A549 (cell line): Measurements from ENCODE around the gene MYH1. TPM values are rescaled to one million over a fixed set of nuclear protein-coding genes. Genes with fewer than 3 reads are reported as not detected.

Source experiments
- ATAC-seq, 2 experiments: fragments of 200-7000 bp in 1 of 2; fragments of >200 bp in 1 of 2; cut with Nextera tagmentation in 1 of 2; cut with Tn5 transposase in 1 of 2; 3 replicates each; pipeline versions ENCODE4 v1.8.0 to v1.9.1; 2018 to 2020; ENCODE audit warnings: mild to moderate bottlenecking in 1 of 2, moderate library complexity in 1 of 2
- CTCF ChIA-PET: fragments of 300-600 bp; sonication (Branson Sonifier 250); formaldehyde crosslinking; extraction: SDS; loops from one replicate; lab custom pipeline; 2021; ENCODE audit warnings: antibody characterized with exemption, inconsistent platforms; lab: Yijun Ruan, JAX
- POLR2A ChIA-PET: fragments of 350-600 bp; formaldehyde crosslinking; extraction: SDS; loops from one replicate; lab custom pipeline; 2021; ENCODE audit warnings: antibody characterized with exemption, inconsistent platforms; lab: Yijun Ruan, JAX
- DNase-seq, 2 experiments: peaks; one replicate each; pipeline versions ENCODE4 v3.0.0 to v3.0.0-alpha.2; 2011 to 2016; ENCODE audit warnings: low read depth in 1 of 2, low spot score in 1 of 2
- FAIRE-seq: peaks from 2 replicates; lab custom pipeline; 2011; peaks lifted over from hg19 to GRCh38; lab: Jason Lieb, UNC
- H3K27ac ChIP-seq, 2 experiments: fragments of >200 bp; sonication (Bioruptor Twin); formaldehyde crosslinking; 3 replicates each; pipeline ENCODE4 v1.5.1; 2016 to 2017
- H3K4me1 ChIP-seq: fragments of >200 bp; sonication (Bioruptor Twin); formaldehyde crosslinking; 3 replicates; pipeline ENCODE4 v1.6.1; 2016
- H3K4me2 ChIP-seq: fragments of >200 bp; sonication (Bioruptor Twin); formaldehyde crosslinking; 3 replicates; pipeline ENCODE4 v1.6.1; 2016
- H3K4me3 ChIP-seq: fragments of >200 bp; sonication (Bioruptor Twin); formaldehyde crosslinking; 3 replicates; pipeline ENCODE4 v1.5.1; 2016
- H3K9me3 ChIP-seq: fragments of >200 bp; sonication (Bioruptor Twin); formaldehyde crosslinking; 3 replicates; pipeline ENCODE4 v1.6.1; 2016
- BHLHE40 ChIP-seq: IDR thresholded peaks from 2 replicates; pipeline ENCODE4 v1.6.1; 2012; ENCODE audit warnings: low read depth, low read length, inconsistent platforms
- CBX8 ChIP-seq: fragments of 200-600 bp; sonication (generic); IDR thresholded peaks from 2 replicates; pipeline ENCODE4 v1.6.1; 2016
- CHD2 ChIP-seq: fragments of 150-350 bp; IDR thresholded peaks from 2 replicates; pipeline ENCODE4 v1.6.1; 2014; ENCODE audit warnings: low read length; ENCODE audit not compliant: partially characterized antibody
- CHD4 ChIP-seq: fragments of 200-600 bp; sonication (generic); IDR thresholded peaks from 2 replicates; pipeline ENCODE4 v1.6.1; 2016; ENCODE audit warnings: antibody characterized with exemption, mild to moderate bottlenecking, borderline replicate concordance
- EP300 ChIP-seq, 2 experiments: fragments of >200 bp; sonication (Bioruptor Twin); formaldehyde crosslinking; IDR thresholded peaks; 2 replicates in 1 of 2; 3 replicates in 1 of 2; pipeline ENCODE4 v1.6.1; 2016 to 2017
- ESRRA ChIP-seq: fragments of 150-350 bp; IDR thresholded peaks from 2 replicates; pipeline ENCODE4 v1.6.1; 2014; ENCODE audit warnings: mild to moderate bottlenecking, low read length, borderline replicate concordance
- FOXS1 ChIP-seq: fragments of 250-450 bp; sonication (Bioruptor Pico); IDR thresholded peaks from 2 replicates; pipeline ENCODE4 v1.5.0; 2020; ENCODE audit warnings: mild to moderate bottlenecking, moderate library complexity
- HOXB5 ChIP-seq: fragments of 250-450 bp; sonication (Bioruptor Pico); IDR thresholded peaks from 2 replicates; pipeline ENCODE4 v1.5.0; 2020; ENCODE audit warnings: mild to moderate bottlenecking, moderate library complexity
- JUNB ChIP-seq: fragments of >200 bp; sonication (Bioruptor Twin); formaldehyde crosslinking; IDR thresholded peaks from 2 replicates; pipeline ENCODE4 v1.6.1; 2016
- PHF8 ChIP-seq: fragments of 200-600 bp; sonication (generic); IDR thresholded peaks from 2 replicates; pipeline ENCODE4 v1.6.1; 2016; ENCODE audit warnings: low read depth, mild to moderate bottlenecking, antibody characterized with exemption, moderate library complexity, borderline replicate concordance
- POLR2A ChIP-seq: IDR thresholded peaks from 2 replicates; pipeline ENCODE4 v1.6.1; 2012; ENCODE audit warnings: mild to moderate bottlenecking, low read length
- RAD21 ChIP-seq, 2 experiments: fragments of >200 bp in 1 of 2; sonication (Bioruptor Twin) in 1 of 2; formaldehyde crosslinking in 1 of 2; IDR thresholded peaks in 1 of 2; conservative IDR thresholded peaks in 1 of 2; 2 replicates in 1 of 2; 3 replicates in 1 of 2; pipeline ENCODE4 v1.6.1; 2012 to 2018; ENCODE audit warnings: inconsistent platforms in 1 of 2
- RCOR1 ChIP-seq: fragments of 150-350 bp; IDR thresholded peaks from 2 replicates; pipeline ENCODE4 v1.6.1; 2014; ENCODE audit warnings: antibody characterized with exemption, low read length, low read depth
- RNF2 ChIP-seq: fragments of 200-600 bp; sonication (generic); IDR thresholded peaks from 2 replicates; pipeline ENCODE4 v1.6.1; 2016; ENCODE audit warnings: low read depth, mild to moderate bottlenecking, antibody characterized with exemption, moderate library complexity, borderline replicate concordance
- SMC3 ChIP-seq: fragments of >200 bp; sonication (Bioruptor Twin); formaldehyde crosslinking; IDR thresholded peaks from 3 replicates; pipeline ENCODE4 v1.6.1; 2018; ENCODE audit warnings: inconsistent platforms
- TFCP2L1 ChIP-seq: fragments of 250-450 bp; sonication (Bioruptor Pico); IDR thresholded peaks from 2 replicates; pipeline ENCODE4 v1.5.0; 2021; ENCODE audit warnings: mild to moderate bottlenecking
- TP53 ChIP-seq: fragments of 250-450 bp; sonication (Bioruptor Pico); IDR thresholded peaks from 2 replicates; pipeline ENCODE4 v1.5.0; 2021; ENCODE audit warnings: mild to moderate bottlenecking, moderate library complexity
- ZC3H11A ChIP-seq: fragments of 450-650 bp; IDR thresholded peaks from 2 replicates; pipeline ENCODE4 v1.6.1; 2014; ENCODE audit warnings: antibody characterized with exemption, mild to moderate bottlenecking
- ZNF302 ChIP-seq: fragments of 250-450 bp; sonication (Bioruptor Pico); IDR thresholded peaks from 2 replicates; pipeline ENCODE4 v1.9.0; 2021; ENCODE audit warnings: inconsistent platforms, mild to moderate bottlenecking, moderate library complexity
- WGBS: methylation state at CpG from one replicate; pipeline ENCODE4 v1.1.6; 2017; ENCODE audit errors: missing lambda C conversion rate; 5-methylcytosine and 5-hydroxymethylcytosine counted together
- polyA plus RNA-seq, 4 experiments: library from polyadenylated mRNA; depleted of rRNA in 3 of 4; stranded (reverse); fragments of >200 nt; fragmentation: RNase III in 1 of 4; extraction: RNeasy Plus Mini Kit Qiagen cat#74134 plus additional on column Dnase treatment in 1 of 4; gene quantifications; 2 replicates in 3 of 4; 3 replicates in 1 of 4; pipeline ENCODE4 v1.2.3, GENCODE V29; 2011 to 2017
- TF ChIP-seq, protein P1 (sequence below): fragments of 450-650 bp; IDR thresholded peaks from 2 replicates; pipeline ENCODE4 v1.6.1; 2014; ENCODE audit warnings: antibody characterized with exemption
- TF ChIP-seq, protein P2 (sequence below): fragments of 250-450 bp; sonication (Bioruptor Pico); IDR thresholded peaks from 2 replicates; pipeline ENCODE4 v1.5.0; 2020; ENCODE audit warnings: low read depth, mild to moderate bottlenecking, moderate library complexity

Gene MYH1
- polyA plus RNA-seq, 2 of the 4 experiments (the other 2 are of a cell fraction): not detected

GRCh38 chr17:10558049-10558448 lies 39.7 kb upstream of the MYH1 start:
- FAIRE-seq (no peak), ATAC-seq (no peak), DNase-seq (no peak)
- Histone ChIP-seq H3K4me3 (no peak overlapping the region), H3K4me2 (no peak overlapping the region), H3K9me3 (no peaks in the 10 kb centered on the region), H3K4me1 (no peaks in the 10 kb centered on the region), H3K27ac (no peak overlapping the region)
- TF ChIP-seq BHLHE40: no peak
- no peak for TF ChIP-seq ZNF302 (CRISPR knock-in tag)
- ChIA-PET CTCF (interaction anchor here (3.9 kb wide), 1 partner anchor 57 kb away, joined by 9 read pairs; no protein-coding TSS in a partner anchor), POLR2A (no interaction called here)
- 5% methylated on average over 6 of the region's 6 CpGs for WGBS

- ChIA-PET POLR2A (no interaction called here), CTCF (interaction anchor here (3.9 kb wide), 1 partner anchor 58 kb away, joined by 9 read pairs; no protein-coding TSS in a partner anchor)
- Histone ChIP-seq H3K9me3 (no peaks in the 10 kb centered on the region), H3K4me2 (no peak overlapping the region), H3K4me3 (no peak overlapping the region), H3K4me1 (no peaks in the 10 kb centered on the region), H3K27ac (no peak overlapping the region)
- no peak for DNase-seq
- no peak for ATAC-seq
- 34% methylated on average over 1 of the region's 1 CpG for WGBS
- TF ChIP-seq ZC3H11A: no peak
- TF ChIP-seq JUNB: no peak
- TF ChIP-seq RNF2: no peak
- TF ChIP-seq CBX8: no peak
- no peak for TF ChIP-seq CHD2
- TF ChIP-seq ESRRA: no peak
- TF ChIP-seq FOXS1 (CRISPR knock-in tag): no peak
- TF ChIP-seq HOXB5 (CRISPR knock-in tag): no peak
- no peak for TF ChIP-seq TFCP2L1 (CRISPR knock-in tag)
- TF ChIP-seq SMC3: no peak
- no peak for TF ChIP-seq CHD4
- TF ChIP-seq TP53 (CRISPR knock-in tag): no peak
- no peak for TF ChIP-seq POLR2A
- TF ChIP-seq ZNF302 (CRISPR knock-in tag): no peak
- no peak for TF ChIP-seq RAD21 (conservative IDR thresholded peaks at IDR 0.05 in 1 of 2, IDR thresholded peaks at IDR 0.05 in 1 of 2)
- TF ChIP-seq, protein P1, sequence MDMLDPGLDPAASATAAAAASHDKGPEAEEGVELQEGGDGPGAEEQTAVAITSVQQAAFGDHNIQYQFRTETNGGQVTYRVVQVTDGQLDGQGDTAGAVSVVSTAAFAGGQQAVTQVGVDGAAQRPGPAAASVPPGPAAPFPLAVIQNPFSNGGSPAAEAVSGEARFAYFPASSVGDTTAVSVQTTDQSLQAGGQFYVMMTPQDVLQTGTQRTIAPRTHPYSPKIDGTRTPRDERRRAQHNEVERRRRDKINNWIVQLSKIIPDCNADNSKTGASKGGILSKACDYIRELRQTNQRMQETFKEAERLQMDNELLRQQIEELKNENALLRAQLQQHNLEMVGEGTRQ: no peak
- FAIRE-seq: no peak
Measured at GRCh38 chr17:10557422-10557821, 39.1 kb upstream of the MYH1 start.

DNA sequence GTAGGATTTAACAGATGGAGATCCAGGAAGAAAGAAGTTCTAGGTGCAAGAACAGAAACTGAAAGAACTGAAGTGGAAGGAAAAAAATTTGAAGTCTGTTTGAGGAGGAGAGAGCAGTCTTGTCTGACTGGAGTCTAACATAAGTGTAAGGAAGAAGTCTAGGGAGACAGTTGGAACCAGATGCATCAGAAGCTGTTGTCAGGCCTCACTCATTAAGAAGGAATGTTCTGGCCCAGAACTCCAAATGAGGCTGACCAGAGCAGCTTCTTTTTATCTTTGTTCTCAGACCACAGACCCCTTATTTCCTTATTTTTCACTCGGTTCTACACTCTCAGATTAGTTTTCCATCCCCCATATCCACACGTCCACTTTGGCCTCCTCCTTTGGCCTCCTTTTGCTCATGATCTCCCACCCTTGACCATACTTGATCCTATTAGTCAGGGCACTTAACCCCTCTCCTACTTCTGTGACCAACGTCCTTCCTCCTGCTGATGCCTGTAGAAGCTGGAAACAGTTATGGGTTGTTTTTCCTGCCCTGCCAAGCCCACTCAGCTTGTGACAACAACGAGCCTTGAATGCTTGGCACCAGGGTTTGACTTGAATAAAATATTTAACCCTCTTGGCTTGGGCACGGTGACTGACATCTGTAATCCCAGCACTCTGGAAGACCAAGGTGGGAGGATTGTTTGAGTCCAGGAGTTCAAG lies 38.1 kb upstream of the MYH1 start:
- Histone ChIP-seq H3K27ac (no peak overlapping the region), H3K9me3 (no peaks in the 10 kb centered on the region), H3K4me2 (no peak overlapping the region), H3K4me1 (no peaks in the 10 kb centered on the region)
- 8% methylated on average over 5 of the region's 5 CpGs for WGBS
- POLR2A ChIA-PET: no interaction called here
- DNase-seq: no peak
- TF ChIP-seq, protein P2, sequence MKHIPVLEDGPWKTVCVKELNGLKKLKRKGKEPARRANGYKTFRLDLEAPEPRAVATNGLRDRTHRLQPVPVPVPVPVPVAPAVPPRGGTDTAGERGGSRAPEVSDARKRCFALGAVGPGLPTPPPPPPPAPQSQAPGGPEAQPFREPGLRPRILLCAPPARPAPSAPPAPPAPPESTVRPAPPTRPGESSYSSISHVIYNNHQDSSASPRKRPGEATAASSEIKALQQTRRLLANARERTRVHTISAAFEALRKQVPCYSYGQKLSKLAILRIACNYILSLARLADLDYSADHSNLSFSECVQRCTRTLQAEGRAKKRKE: no peak
- TF ChIP-seq JUNB: no peak
- TF ChIP-seq POLR2A: no peak
- no peak for TF ChIP-seq EP300 (IDR thresholded peaks at IDR 0.05)
- no peak for TF ChIP-seq RCOR1
- no peak for TF ChIP-seq PHF8
- TF ChIP-seq, all 56 proteins: peak for 0
- no peak overlapping the region for H3K4me3 ChIP-seq
- ATAC-seq (no peak), FAIRE-seq (no peak)
- CTCF ChIA-PET: interaction anchor here (3.9 kb wide), 1 partner anchor 59 kb away, joined by 9 read pairs; no protein-coding TSS in a partner anchor
